HUES48 (cell line): ENCODE results near the gene CCL11.

Experiments used
- H3K27ac ChIP-seq: one replicate; pipeline ENCODE4 v1.7.0; 2013; ENCODE audit warnings: low read depth, low read length, inconsistent platforms
- H3K27me3 ChIP-seq: 2 replicates; pipeline ENCODE4 v1.6.1; 2013; ENCODE audit warnings: mild to moderate bottlenecking, low read length; ENCODE audit not compliant: control insufficient read depth, insufficient read depth
- H3K36me3 ChIP-seq: 2 replicates; pipeline ENCODE4 v1.6.1; 2013; ENCODE audit warnings: low read length; ENCODE audit not compliant: control insufficient read depth, insufficient read depth
- H3K4me1 ChIP-seq: 2 replicates; pipeline ENCODE4 v1.6.1; 2013; ENCODE audit warnings: mild to moderate bottlenecking, low read length; ENCODE audit not compliant: control insufficient read depth, insufficient read depth
- H3K4me3 ChIP-seq: 2 replicates; pipeline ENCODE4 v1.5.1; 2013; ENCODE audit warnings: mild to moderate bottlenecking, low read depth, low read length
- H3K9ac ChIP-seq: 2 replicates; pipeline ENCODE4 v1.6.1; 2013; ENCODE audit warnings: mild to moderate bottlenecking, low read depth, low read length, moderate library complexity
- H3K9me3 ChIP-seq: 2 replicates; pipeline ENCODE4 v1.6.1; 2013; ENCODE audit warnings: low read length; ENCODE audit not compliant: control insufficient read depth, insufficient read depth

Gene CCL11

GRCh38 chr17:34257299-34257985 lies 28.1 kb upstream of the CCL11 start:
- Histone ChIP-seq H3K4me3 (no peak overlapping the region), H3K9ac (no peak overlapping the region), H3K9me3 (no peaks in the 10 kb centered on the region), H3K27ac (no peak overlapping the region), H3K27me3 (0 out of 2 replicates have a peak, but pooled peaks cover 7% of the 10 kb centered on the region), H3K36me3 (no peaks in the 10 kb centered on the region), H3K4me1 (peaks cover 24% of the 10 kb centered on the region)

GRCh38 chr17:34257986-34258326 lies 27.6 kb upstream of the CCL11 start:
- Histone ChIP-seq H3K9me3 (no peaks in the 10 kb centered on the region), H3K36me3 (no peaks in the 10 kb centered on the region), H3K27me3 (0 out of 2 replicates have a peak, but pooled peaks cover 7% of the 10 kb centered on the region), H3K9ac (no peak overlapping the region), H3K27ac (no peak overlapping the region), H3K4me3 (no peak overlapping the region), H3K4me1 (peaks cover 24% of the 10 kb centered on the region)

GRCh38 chr17:34259146-34259545 lies 26.4 kb upstream of the CCL11 start:
- Histone ChIP-seq H3K9me3 (no peaks in the 10 kb centered on the region), H3K9ac (no peak overlapping the region), H3K4me1 (peaks cover 18% of the 10 kb centered on the region), H3K27ac (no peak overlapping the region), H3K4me3 (no peak overlapping the region), H3K27me3 (no peaks in the 10 kb centered on the region), H3K36me3 (no peaks in the 10 kb centered on the region)

GRCh38 chr17:34260861-34261260 lies 24.7 kb upstream of the CCL11 start:
- no peaks in the 10 kb centered on the region for H3K27me3 ChIP-seq
- no peak overlapping the region for H3K9ac ChIP-seq
- H3K36me3 ChIP-seq: no peaks in the 10 kb centered on the region
- no peak overlapping the region for H3K27ac ChIP-seq
- H3K9me3 ChIP-seq: no peaks in the 10 kb centered on the region
- peaks cover 1% of the 10 kb centered on the region; the same call in 1 of the 2 replicates for H3K4me1 ChIP-seq
- H3K4me3 ChIP-seq: no peak overlapping the region

GRCh38 chr17:34261568-34262337 lies 23.8 kb upstream of the CCL11 start:
- Histone ChIP-seq H3K27ac (no peak overlapping the region), H3K36me3 (no peaks in the 10 kb centered on the region)

GRCh38 chr17:34265711-34266110 lies 19.8 kb upstream of the CCL11 start:
- Histone ChIP-seq H3K9me3 (no peaks in the 10 kb centered on the region), H3K4me1 (no peaks in the 10 kb centered on the region)

More at GRCh38 chr17:34261568-34262337, 23.8 kb upstream of the CCL11 start:
- H3K9ac ChIP-seq: no peak overlapping the region
- H3K4me3 ChIP-seq: no peak overlapping the region
- no peaks in the 10 kb centered on the region for H3K9me3 ChIP-seq
- no peaks in the 10 kb centered on the region for H3K4me1 ChIP-seq
- no peaks in the 10 kb centered on the region for H3K27me3 ChIP-seq

GRCh38 chr17:34269969-34270368 lies 15.6 kb upstream of the CCL11 start, which contains the start of gene CCL7:
CCL7 (plus strand) TSS chr17:34270221; CDS start chr17:34270291, 70 bp downstream.
- no peak within 1 kb of the TSS for H3K4me3 ChIP-seq
- peaks cover 4% of the 10 kb centered on the region; the same call in 1 of the 2 replicates for H3K27me3 ChIP-seq
- H3K9me3 ChIP-seq: no peaks in the 10 kb centered on the region
- no peak within 1 kb of the TSS for H3K27ac ChIP-seq
- H3K4me1 ChIP-seq: no peaks in the 10 kb centered on the region
- no peaks in the 10 kb centered on the region for H3K36me3 ChIP-seq
- H3K9ac ChIP-seq: no peak within 1 kb of the TSS

More at GRCh38 chr17:34265711-34266110, 19.8 kb upstream of the CCL11 start:
- Histone ChIP-seq H3K36me3 (no peaks in the 10 kb centered on the region), H3K4me3 (no peak overlapping the region), H3K27ac (no peak overlapping the region), H3K27me3 (no peaks in the 10 kb centered on the region), H3K9ac (no peak overlapping the region)

- no peak overlapping the region for H3K27ac ChIP-seq
- peaks cover 4% of the 10 kb centered on the region; the same call in 1 of the 2 replicates for H3K27me3 ChIP-seq
- no peak overlapping the region for H3K4me3 ChIP-seq
Observed at GRCh38 chr17:34275881-34276280, 9.7 kb upstream of the CCL11 start.

GRCh38 chr17:34276826-34277225 lies 8.7 kb upstream of the CCL11 start:
- Histone ChIP-seq H3K9me3 (no peaks in the 10 kb centered on the region), H3K27ac (no peak overlapping the region), H3K4me1 (no peaks in the 10 kb centered on the region), H3K4me3 (no peak overlapping the region), H3K27me3 (no peaks in the 10 kb centered on the region), H3K9ac (no peak overlapping the region), H3K36me3 (no peaks in the 10 kb centered on the region)

More at GRCh38 chr17:34275881-34276280, 9.7 kb upstream of the CCL11 start:
- H3K4me1 ChIP-seq: no peaks in the 10 kb centered on the region
- no peaks in the 10 kb centered on the region for H3K36me3 ChIP-seq
- H3K9ac ChIP-seq: no peak overlapping the region
- H3K9me3 ChIP-seq: no peaks in the 10 kb centered on the region

GRCh38 chr17:34283571-34283970 lies 2.0 kb upstream of the CCL11 start:
- no peaks in the 10 kb centered on the region for H3K36me3 ChIP-seq
- H3K9me3 ChIP-seq: no peaks in the 10 kb centered on the region
- no peak overlapping the region for H3K27ac ChIP-seq
- H3K27me3 ChIP-seq: no peaks in the 10 kb centered on the region; the same call in 1 of the 2 replicates
- H3K4me3 ChIP-seq: no peak overlapping the region
- H3K4me1 ChIP-seq: no peaks in the 10 kb centered on the region
- no peak overlapping the region for H3K9ac ChIP-seq

- no peaks in the 10 kb centered on the region for H3K9me3 ChIP-seq
- H3K27me3 ChIP-seq: no peaks in the 10 kb centered on the region; the same call in 1 of the 2 replicates
- H3K36me3 ChIP-seq: no peaks in the 10 kb centered on the region
- H3K27ac ChIP-seq: no peak overlapping the region
- no peak overlapping the region for H3K4me3 ChIP-seq
- no peaks in the 10 kb centered on the region for H3K4me1 ChIP-seq
- no peak overlapping the region for H3K9ac ChIP-seq
Observed at GRCh38 chr17:34287875-34288274, 2.3 kb downstream of the CCL11 start.
